HG03060 (cell line): ENCODE data around the gene PRCD.
"Not testable (repeated sequence)": the region's sequence is repeated elsewhere in the genome, so short reads cannot be mapped to it uniquely, and the experiment has no call there.

Source experiments
- ATAC-seq: cut with Tn5 transposase; IDR thresholded peaks from one replicate; pipeline ENCODE4 v1.9.1; 2021; ENCODE audit warnings: low read depth, moderate number of reproducible peaks; ENCODE audit not compliant: unreplicated experiment

PRCD gene

GRCh38 chr17:76502341-76503211 is 37.3 kb upstream of the PRCD start:
- ATAC-seq = no peak

DNA sequence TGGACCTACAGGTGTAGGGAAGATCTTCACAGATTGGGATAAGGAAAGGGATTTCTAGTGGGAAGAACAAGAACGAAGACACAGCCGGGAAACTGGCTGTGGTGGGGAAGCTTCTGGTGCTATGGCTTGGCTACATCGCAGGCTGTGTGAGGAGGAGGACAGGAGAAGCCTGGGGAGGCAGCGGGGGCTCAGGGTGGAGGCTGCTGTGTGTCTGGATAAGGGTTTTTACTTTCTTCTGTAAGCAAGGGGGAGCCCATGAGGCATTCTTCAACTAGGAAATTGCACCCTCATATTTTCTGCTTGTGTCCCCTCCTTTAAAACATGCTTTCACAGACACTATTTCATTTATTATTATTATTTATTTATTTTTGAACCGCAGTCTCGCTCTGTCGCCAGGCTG is 35.7 kb upstream of the PRCD start:
- ATAC-seq = no peak

DNA sequence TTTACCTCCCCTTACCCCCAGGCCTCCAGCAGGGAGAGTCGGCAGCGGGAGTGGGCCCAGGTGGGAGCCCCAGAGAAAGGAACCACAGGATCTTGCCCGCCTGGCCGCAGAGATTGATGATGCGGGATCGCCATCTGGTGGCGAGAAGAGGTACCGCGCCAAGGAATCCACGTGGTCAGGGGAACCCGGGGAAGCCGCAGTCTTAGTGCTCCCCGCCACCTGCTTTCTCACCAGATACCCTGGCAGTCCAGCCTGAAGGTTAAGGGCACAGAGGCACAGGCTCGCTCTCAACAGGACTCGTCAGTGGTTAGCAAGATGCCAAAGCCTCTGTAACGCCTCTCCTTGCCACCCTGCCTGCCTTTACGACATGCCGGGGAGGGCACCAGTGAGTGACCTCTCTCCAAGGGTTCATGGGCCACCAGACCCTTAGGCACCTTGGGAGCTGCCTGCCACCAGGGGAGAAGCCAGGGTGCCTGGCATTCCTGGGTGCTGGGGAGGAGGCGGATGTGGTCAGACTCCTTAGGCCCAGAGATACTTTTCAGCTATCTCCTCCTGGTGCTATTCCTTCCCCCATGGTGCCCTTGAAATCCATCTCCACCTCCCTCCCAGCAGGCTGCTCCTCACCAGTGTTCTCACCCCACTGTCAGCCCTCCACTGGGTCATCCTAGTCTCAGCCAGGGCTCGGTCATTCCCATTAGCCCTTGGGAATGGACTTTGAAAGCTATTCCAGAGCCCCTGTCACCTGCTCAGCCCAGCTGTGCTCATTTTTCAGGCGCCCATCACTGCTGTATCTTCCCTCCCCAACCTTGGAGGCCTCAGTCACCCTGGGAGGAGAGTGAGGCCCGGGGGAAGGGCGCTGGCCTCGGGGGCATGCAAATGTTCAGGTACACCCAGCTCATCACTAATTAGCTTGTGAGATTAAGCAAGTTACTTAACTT is 33.2 kb upstream of the PRCD start:
- no peak for ATAC-seq

GRCh38 chr17:76508472-76509063 is 31.3 kb upstream of the PRCD start:
- ATAC-seq = not testable (repeated sequence)

- no peak for ATAC-seq
Observed at GRCh38 chr17:76510831-76511244, 29.0 kb upstream of the PRCD start.

GRCh38 chr17:76511668-76512365 is 28.0 kb upstream of the PRCD start:
- ATAC-seq = no peak

DNA sequence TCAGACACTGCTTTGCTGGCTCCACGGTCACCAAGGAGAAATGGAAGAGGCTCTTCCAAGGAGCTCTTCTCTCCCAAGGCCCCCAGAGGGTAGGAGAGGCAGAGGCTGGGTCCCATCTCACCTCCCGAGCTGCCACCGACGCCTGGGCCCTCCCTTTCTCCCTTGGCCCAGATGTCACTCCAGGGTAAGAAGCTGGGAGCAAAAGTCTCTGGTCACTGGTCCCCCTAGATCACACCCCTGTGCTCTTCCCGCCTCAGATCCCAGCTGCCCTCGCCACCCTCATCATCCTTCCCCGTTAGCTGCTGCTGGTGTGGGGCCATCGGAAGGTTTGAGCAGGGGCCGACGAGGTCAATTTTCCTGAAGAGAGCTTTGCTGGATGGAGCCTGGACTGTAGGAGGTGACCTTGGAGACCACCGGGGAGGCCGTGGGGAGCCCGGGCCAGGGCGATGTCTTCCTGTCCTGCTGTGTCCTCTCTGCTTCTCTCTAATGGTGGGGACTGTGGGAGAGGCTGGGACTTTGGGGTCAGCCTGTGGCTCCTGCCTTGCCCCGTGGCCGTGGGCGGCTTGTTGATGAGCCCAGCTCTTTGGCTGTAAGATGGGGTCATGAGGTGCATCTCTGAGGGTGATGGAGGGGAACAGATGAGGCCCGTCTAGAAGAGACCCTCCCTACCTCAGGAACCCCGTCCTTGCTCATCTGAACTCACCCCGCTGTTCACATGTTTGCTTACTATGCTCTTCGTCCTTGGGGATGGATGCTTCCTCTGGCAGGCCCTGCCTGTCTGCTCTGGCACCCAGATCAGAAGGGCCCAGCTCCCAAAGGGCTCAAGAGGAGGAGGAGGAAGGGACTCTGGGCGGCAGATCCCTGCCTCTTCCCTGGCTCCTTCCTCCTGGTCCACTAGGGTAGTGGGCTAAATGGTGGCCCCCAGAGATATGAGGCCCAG is 27.2 kb upstream of the PRCD start:
- ATAC-seq = no peak

- ATAC-seq = no peak
Observed at GRCh38 chr17:76513306-76513692, 26.5 kb upstream of the PRCD start.

DNA sequence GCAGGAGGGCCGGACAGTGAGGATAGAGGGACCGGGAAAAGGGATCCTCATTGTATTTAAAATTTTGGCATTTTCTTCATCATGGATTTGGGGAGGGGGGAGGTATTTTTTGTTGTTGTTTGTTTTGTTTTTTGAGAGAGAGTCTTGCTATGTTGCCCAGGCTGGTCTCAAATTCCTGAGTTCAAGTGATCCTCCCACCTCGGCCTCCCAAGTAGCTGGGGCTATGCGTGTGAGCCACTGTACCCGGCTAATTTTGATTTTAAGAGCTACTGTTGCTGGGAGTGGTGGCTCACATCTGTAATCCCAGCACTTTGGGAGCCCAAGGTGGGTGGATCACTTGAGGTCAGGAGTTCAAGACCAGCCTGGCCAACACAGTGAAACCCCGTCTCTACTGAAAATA is 25.5 kb upstream of the PRCD start:
- not testable (repeated sequence) for ATAC-seq

DNA sequence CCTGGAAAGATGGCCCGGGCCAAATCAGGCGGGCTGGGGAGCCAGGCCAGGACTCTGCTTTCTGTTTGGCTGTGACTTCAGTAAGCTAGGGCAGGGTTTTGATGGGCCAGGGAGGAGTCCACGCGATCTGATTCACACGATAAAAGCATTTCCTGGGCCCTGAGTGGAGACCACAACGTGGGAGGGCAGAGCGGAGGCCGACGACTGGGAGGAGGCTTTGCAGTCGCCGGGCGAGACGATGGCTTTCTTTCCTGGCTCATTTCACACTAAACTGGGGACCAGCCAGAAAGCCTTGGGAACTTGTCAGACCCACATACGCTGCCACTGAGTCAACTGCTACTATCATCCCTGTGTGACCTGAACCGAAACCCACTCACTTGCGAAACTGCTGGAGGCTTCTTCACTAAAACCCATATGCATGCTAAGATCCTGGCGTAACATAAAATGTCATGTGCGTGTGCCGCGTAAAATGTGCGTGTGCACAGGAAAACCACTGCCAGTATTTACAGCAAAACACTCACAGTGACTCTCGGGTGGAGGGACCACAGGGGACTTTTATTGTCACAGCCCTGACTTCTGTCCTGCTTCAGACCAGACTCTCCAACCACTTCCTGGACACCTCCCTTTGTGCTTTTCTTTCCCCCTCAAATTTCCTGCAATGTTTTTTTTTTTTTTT is 24.4 kb upstream of the PRCD start:
- no peak for ATAC-seq

GRCh38 chr17:76517638-76518038 is 22.2 kb upstream of the PRCD start:
- no peak for ATAC-seq

- ATAC-seq = no peak
Observed at GRCh38 chr17:76519048-76519966, 20.5 kb upstream of the PRCD start.

DNA sequence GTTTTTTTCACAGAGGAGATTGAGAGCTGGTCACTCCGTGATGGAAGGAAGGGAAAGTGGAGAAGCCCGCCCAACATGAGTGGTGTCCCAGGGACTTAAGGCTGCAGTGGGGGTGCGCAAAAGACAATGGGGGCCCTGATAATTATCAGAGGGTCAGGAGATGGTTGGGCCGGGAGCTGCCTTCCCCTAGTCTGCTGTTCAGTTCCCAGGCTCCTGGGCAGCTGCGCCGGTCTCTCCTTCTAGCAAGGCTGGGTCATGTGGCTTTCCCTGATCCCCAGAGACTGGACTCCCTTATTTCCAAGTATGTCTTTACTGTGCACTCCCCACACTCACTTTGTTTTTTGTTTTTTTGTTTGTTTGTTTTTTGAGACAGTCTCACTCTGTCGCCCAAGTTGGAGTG is 18.6 kb upstream of the PRCD start:
- ATAC-seq = no peak

GRCh38 chr17:76521683-76522082 is 18.2 kb upstream of the PRCD start:
- ATAC-seq = not testable (repeated sequence)

DNA sequence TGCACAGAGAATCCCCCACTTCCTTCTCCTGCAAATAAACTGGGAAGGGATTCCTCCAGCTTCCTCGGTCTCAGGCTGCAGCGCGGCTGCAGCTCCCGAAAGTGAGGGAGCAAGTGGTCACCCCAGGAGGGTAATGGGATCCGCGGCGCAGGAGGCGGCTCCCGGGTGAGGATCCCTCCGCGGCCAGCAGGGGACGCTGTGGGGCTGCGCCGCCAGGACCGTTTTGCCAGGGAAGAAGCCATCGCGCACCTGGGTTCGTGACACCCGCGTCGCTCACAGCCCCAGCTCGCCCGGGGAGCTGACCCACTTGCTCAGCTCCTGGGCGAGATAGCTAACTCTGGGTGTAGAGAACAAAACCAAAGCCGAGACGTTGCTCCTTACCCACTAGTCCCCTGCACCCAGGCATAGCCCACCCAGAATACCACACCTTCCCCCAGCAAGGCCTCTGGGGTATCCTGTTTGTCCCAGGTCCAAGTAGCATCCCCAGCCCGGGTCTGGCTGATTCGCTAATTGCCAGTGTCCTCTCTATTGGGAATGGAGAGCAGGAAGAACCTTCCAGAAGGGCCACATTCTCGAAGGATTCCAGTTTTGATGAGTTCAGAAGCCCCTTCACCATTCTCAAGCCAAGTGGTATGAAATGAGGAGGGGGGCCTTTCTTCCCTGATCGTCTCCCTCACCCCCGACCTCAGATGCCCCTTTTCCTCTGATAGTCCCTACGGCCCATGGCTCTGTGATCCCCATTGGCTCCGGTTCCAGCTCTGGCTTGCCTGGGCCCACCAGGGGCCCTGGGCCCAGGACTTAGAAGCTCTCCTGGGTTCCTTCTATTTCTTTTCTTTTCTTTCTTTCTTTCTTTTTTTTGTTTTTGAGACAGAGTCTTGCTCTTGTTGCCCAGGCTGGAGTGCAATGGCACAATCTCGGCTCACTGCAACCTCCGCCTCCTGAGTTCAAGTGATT is 16.5 kb upstream of the PRCD start:
- ATAC-seq = no peak

DNA sequence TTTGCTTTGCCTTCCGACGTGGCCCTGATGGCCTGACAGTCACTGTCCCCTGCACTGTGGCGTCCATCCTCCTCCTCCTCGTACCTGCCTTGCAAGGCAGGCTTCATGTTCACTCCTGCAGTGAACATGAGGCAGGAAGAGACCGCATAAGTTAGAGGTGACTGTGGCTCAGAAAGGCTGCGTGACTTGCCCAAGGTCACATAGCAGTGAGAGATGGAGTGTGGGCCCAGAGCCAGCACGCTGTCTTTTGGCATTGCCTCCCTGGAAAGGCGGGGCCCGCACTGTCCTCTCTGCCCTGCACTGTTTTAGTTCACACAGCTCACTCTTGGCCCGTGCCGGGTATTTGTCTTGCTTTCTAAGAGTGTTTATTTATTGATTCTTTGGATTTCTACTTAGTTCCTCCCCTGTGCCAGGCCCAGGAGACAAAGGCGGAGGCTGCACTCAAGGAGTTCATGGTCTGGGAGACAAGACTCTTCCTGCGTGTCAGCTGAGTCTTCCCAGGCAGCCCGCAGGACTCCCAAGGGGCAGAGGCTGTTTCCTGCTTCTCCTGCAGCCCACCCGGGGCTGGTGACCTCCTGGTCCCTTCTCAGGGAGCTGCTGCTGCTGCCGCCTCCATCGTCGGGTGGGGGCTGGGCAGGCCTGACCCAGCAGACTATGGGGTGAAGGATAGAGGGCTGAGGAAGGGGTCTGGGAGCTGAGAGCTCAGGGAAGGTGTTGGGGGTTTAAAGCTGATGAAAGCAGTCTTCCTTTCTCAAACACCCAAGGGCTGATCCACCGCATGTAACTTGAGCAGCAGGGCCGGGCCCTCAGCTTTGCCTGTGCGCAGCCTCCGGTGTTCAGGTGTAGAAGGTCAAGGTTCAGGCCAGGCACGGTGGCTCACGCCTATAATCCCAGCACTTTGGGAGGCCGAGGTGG is 15.0 kb upstream of the PRCD start:
- ATAC-seq = no peak
